Measurements from ENCODE around the gene RAB9A.

RAB9A gene

DNA sequence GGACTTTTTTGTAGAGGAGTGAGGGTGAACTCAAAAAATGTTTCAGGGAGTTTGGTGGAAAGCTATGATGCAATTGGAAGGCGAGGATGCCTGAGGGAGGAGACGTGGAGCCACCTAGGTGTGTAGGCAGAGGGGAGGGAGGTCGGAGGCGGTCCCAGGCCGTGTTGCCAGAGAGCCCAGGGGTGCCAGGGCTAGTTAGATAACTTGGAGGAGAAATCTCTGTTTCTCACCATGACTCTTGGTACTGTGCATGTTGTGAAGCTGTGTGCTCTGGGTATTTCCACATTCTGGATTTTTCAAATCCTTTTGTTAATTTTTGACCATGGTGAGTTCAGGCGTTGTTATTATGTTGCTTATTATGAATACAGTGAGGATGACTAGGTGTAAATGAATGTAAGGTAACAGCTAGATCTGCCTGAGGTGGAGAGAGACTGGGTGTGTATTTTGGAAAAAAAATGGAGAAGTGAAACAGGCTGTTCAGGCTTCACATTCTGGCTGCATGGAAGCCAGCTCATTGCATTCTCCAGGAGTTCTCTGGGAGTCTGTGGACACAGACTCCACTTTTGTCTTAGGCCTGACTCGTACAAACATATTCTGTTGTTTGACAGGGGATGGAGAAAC, 4.5 kb downstream of the RAB9A start:
- Histone ChIP-seq H3K4me1 (ENCODE audit: control insufficient read depth, low read depth, low read length) (peaks cover 39% of the 10 kb centered on the region), H3K27ac (ENCODE audit: low read length) (no peak overlapping the region), H3K27me3 (ENCODE audit: control insufficient read depth, insufficient read depth, low read length) (peaks cover 3% of the 10 kb centered on the region), H3K36me3 (ENCODE audit: control insufficient read depth, low read depth, low read length) (no peaks in the 10 kb centered on the region), H3K9me3 (ENCODE audit: control insufficient read depth, low read depth, low read length) (no peaks in the 10 kb centered on the region), H3K4me3 (ENCODE audit: low read length) (no peak overlapping the region), H3K9ac (ENCODE audit: low read length) (no peak overlapping the region)

DNA sequence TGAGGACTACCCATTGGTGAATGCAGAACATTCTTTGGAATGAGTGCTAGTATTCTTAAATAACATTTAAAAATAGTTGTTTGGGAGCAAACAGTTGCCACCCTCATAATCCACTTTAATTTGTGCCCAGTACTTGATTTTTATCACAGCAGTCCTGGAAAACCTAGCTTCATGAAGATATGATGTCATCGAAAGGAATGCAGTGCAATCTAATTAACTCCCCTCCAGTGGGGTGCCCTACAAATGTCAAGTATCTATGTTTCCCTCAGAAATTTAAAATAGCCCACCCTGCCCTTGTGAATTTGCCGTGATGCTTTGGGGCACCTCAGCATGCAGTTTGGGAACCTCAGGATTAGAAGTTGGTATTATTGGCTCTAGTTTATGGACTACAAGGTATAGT, 5.4 kb downstream of the RAB9A start:
- H3K36me3 ChIP-seq (ENCODE audit: control insufficient read depth, low read depth, low read length) = no peaks in the 10 kb centered on the region
- H3K4me1 ChIP-seq (ENCODE audit: control insufficient read depth, low read depth, low read length) = peaks cover 37% of the 10 kb centered on the region
- H3K27me3 ChIP-seq (ENCODE audit: control insufficient read depth, insufficient read depth, low read length) = no peaks in the 10 kb centered on the region
- no peak overlapping the region for H3K27ac ChIP-seq (ENCODE audit: low read length)
- no peak overlapping the region for H3K9ac ChIP-seq (ENCODE audit: low read length)
- H3K4me3 ChIP-seq (ENCODE audit: low read length) = no peak overlapping the region
- no peaks in the 10 kb centered on the region for H3K9me3 ChIP-seq (ENCODE audit: control insufficient read depth, low read depth, low read length)

DNA sequence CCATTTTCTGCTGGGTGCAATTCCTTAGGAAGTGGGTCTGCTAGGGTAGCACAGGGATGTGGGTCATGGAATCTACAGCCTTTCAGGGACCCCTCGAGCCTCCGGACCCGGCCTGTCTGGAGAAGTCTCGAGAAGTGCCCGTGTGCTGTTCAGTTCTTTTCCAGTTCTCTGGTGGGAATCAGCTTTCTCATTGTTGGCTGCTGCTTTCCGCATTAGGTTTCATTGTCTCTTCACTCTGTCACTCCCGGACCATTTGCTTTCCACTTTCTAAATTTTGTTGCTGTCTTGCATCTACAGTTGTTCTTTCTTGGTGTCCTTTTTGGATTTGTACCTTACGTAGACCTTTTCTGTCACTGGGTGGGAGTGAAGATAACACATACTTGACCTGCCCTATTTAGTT, 6.1 kb downstream of the RAB9A start:
- Histone ChIP-seq H3K9me3 (ENCODE audit: control insufficient read depth, low read depth, low read length) (no peaks in the 10 kb centered on the region), H3K4me3 (ENCODE audit: low read length) (no peak overlapping the region), H3K27me3 (ENCODE audit: control insufficient read depth, insufficient read depth, low read length) (no peaks in the 10 kb centered on the region), H3K4me1 (ENCODE audit: control insufficient read depth, low read depth, low read length) (peaks cover 37% of the 10 kb centered on the region), H3K36me3 (ENCODE audit: control insufficient read depth, low read depth, low read length) (no peaks in the 10 kb centered on the region), H3K9ac (ENCODE audit: low read length) (no peak overlapping the region), H3K27ac (ENCODE audit: low read length) (no peak overlapping the region)

DNA sequence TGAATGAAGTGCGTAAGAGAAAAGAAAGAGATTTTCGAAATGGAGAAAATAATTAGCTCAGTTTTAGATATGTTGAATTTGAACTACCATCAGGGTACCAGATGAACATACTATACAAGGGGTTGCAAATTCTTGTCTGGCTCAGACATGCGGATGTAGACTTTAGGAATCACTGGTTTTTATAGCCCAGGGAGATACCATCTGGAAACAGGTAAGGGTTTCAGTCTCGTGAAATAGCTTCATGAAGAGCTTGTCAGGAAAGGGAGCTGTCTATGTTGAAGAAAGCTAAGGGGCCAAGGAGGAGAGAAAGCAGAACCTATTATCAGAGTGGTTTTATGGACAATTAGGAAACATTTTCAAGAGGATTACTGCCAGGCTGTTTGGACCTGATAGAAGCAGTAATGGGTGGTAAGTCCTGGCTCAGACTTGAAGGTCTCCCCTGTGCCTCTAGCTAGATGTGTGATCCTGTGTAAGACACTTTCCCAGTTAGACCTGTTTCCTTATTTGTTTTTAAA, 6.7 kb downstream of the RAB9A start:
- peaks cover 33% of the 10 kb centered on the region for H3K4me1 ChIP-seq (ENCODE audit: control insufficient read depth, low read depth, low read length)

DNA sequence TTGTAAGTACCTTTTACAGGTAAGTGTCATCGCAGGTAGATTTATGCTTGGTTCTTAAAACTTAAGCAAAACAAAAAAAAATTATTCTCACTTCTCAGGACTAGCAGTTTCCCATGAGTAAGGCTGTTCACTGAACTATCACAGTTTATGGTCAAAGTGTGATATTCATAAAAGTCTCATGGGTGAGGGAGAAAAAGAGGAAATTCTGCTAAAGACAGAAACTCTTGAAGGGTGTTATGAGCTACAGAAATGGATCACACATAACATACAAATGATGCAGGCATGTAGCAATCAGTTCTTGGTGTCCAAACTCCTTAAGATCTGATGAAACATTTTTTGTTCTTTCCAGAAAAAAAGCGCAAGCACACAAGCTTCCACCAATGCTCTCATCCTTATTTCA, 8.5 kb downstream of the RAB9A start:
- H3K27me3 ChIP-seq (ENCODE audit: control insufficient read depth, insufficient read depth, low read length) = no peaks in the 10 kb centered on the region
- no peak overlapping the region for H3K4me3 ChIP-seq (ENCODE audit: low read length)
- H3K9me3 ChIP-seq (ENCODE audit: control insufficient read depth, low read depth, low read length) = no peaks in the 10 kb centered on the region
- peaks cover 35% of the 10 kb centered on the region for H3K4me1 ChIP-seq (ENCODE audit: control insufficient read depth, low read depth, low read length)
- H3K9ac ChIP-seq (ENCODE audit: low read length) = no peak overlapping the region
- no peak overlapping the region for H3K27ac ChIP-seq (ENCODE audit: low read length)
- no peaks in the 10 kb centered on the region for H3K36me3 ChIP-seq (ENCODE audit: control insufficient read depth, low read depth, low read length)

More for the DNA sequence above, 6.7 kb downstream of the RAB9A start:
- Histone ChIP-seq H3K27ac (ENCODE audit: low read length) (no peak overlapping the region), H3K27me3 (ENCODE audit: control insufficient read depth, insufficient read depth, low read length) (no peaks in the 10 kb centered on the region), H3K9ac (ENCODE audit: low read length) (no peak overlapping the region), H3K4me3 (ENCODE audit: low read length) (no peak overlapping the region), H3K9me3 (ENCODE audit: control insufficient read depth, low read depth, low read length) (no peaks in the 10 kb centered on the region), H3K36me3 (ENCODE audit: control insufficient read depth, low read depth, low read length) (no peaks in the 10 kb centered on the region)

DNA sequence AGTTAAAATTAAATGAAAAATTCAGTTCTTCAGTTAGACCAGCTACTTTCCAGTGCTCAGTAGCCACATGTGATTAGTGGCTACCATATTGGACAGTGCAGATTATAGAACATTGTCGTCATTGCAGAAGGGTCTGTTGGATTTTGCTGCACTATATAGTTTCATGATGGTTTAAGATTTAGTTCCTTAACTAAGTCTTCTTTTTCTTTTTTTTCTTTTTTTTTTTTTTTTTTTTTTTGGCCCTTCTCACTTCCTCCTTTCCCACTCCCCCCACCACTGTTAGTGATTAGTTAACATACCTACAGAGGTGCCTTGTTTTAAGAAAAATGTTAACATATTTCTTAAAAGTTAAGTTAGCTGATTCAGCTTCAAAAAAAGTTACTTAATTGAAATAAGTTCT, 9.0 kb downstream of the RAB9A start:
- Histone ChIP-seq H3K27ac (ENCODE audit: low read length) (no peak overlapping the region), H3K27me3 (ENCODE audit: control insufficient read depth, insufficient read depth, low read length) (no peaks in the 10 kb centered on the region), H3K4me3 (ENCODE audit: low read length) (no peak overlapping the region), H3K9me3 (ENCODE audit: control insufficient read depth, low read depth, low read length) (no peaks in the 10 kb centered on the region), H3K9ac (ENCODE audit: low read length) (no peak overlapping the region), H3K4me1 (ENCODE audit: control insufficient read depth, low read depth, low read length) (peaks cover 30% of the 10 kb centered on the region), H3K36me3 (ENCODE audit: control insufficient read depth, low read depth, low read length) (no peaks in the 10 kb centered on the region)

DNA sequence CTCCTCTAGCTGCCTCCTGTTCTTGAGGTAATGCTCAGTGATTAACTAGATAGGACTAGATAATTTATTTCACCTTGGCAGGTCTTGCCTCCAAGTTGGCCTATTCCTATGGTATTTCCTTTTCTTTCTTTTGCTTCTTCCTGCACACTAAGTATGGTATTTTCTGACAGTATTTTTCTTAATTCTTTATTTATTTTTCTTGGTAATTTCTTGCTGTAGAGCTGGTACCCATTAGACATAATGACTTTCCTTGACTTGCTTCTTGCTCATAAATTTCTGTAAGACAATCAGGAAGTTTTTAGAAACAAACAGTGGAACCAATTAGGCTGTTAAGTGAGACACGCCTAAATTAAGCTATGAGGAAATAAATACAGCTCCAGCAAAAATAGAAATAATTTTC, 9.5 kb downstream of the RAB9A start:
- H3K9me3 ChIP-seq (ENCODE audit: control insufficient read depth, low read depth, low read length) = no peaks in the 10 kb centered on the region
- H3K9ac ChIP-seq (ENCODE audit: low read length) = no peak overlapping the region
- H3K36me3 ChIP-seq (ENCODE audit: control insufficient read depth, low read depth, low read length) = no peaks in the 10 kb centered on the region
- no peaks in the 10 kb centered on the region for H3K27me3 ChIP-seq (ENCODE audit: control insufficient read depth, insufficient read depth, low read length)
- no peak overlapping the region for H3K4me3 ChIP-seq (ENCODE audit: low read length)
- H3K27ac ChIP-seq (ENCODE audit: low read length) = no peak overlapping the region
- H3K4me1 ChIP-seq (ENCODE audit: control insufficient read depth, low read depth, low read length) = peaks cover 25% of the 10 kb centered on the region

DNA sequence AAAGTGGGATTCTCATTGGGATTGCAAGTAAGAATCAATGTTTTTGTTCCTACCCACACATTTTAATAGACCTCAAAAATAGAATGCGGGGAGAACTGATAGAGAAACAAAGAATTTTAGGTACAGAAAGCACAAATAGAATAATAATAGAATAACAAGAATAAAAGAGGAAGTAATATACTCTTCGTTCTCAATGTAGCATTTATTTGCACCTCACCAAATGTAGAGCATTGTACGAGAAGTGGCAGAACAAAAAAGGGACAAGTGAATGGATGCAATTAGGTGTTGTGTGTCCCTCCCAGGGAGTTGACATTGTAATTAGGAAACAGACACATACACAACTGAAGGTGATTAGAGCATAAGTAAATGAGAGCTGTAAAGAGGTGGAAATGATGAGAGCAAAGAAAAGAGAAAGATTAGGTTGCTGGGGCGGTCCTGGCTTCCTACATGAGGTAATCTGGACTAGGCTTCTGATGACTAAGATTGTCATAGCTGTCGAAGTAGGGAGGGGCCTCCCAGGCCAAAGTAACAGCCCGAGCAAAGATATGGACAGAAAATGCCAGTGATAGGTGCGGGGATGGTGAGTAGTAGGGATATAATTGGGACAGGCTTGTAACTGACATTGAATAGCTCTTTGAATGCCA, 10.4 kb downstream of the RAB9A start:
- Histone ChIP-seq H3K4me3 (ENCODE audit: low read length) (no peak overlapping the region), H3K4me1 (ENCODE audit: control insufficient read depth, low read depth, low read length) (peaks cover 17% of the 10 kb centered on the region)

DNA sequence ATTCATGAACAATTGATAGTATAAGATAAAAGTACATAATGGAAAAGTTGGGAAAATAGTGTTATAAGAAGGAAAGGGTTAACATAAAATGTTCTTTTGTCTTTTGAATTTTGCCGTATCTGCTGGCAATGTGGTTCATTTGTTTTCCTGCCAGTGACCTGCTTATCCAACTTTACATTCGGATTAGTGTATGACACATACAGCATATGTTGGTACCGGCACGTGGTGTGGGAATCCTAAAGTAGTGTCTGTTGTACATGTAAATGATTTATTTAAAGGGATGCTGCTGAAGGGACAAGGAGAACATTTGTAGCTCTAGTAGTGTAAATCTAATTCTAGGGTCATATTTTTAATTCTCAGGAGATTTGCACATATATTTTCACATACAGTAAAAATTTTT, 11.5 kb downstream of the RAB9A start:
- no peaks in the 10 kb centered on the region for H3K27me3 ChIP-seq (ENCODE audit: control insufficient read depth, insufficient read depth, low read length)

More for the DNA sequence above, 10.4 kb downstream of the RAB9A start:
- no peaks in the 10 kb centered on the region for H3K27me3 ChIP-seq (ENCODE audit: control insufficient read depth, insufficient read depth, low read length)
- no peaks in the 10 kb centered on the region for H3K9me3 ChIP-seq (ENCODE audit: control insufficient read depth, low read depth, low read length)
- H3K9ac ChIP-seq (ENCODE audit: low read length) = no peak overlapping the region
- H3K36me3 ChIP-seq (ENCODE audit: control insufficient read depth, low read depth, low read length) = no peaks in the 10 kb centered on the region
- H3K27ac ChIP-seq (ENCODE audit: low read length) = no peak overlapping the region

DNA sequence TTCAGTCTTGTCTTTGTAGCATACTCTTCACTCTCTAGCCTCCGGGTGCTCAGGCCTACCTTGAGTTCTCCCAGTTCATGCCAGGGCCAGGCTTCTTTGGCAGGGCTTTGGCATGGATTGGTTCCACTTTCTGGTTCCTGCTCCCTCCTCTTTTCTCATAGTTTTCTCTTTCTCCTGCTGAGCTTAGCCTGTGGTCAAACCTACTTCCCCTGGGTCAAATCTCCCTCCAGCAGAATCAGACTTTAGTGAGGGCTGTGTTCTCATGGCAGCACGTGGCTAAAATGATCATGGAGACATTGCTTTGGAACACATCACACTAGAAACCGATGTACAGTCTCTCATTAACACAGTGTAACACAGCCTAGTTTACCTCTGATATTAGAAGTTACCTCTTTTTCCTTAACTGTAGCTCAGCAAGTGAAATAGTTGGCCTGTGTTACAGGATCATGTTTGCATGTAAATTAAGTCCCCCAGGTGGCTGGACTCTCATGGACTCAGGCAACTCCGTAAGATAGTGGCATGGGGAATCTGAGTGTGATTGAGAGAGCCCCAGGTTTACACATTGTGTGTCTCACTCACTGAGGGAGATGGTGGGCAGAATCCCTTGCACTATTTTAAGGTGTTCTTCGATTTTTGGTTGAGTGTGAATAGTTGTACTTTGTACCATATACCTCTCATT, 13.3 kb downstream of the RAB9A start:
- Histone ChIP-seq H3K4me3 (ENCODE audit: low read length) (no peak overlapping the region), H3K27me3 (ENCODE audit: control insufficient read depth, insufficient read depth, low read length) (no peaks in the 10 kb centered on the region), H3K27ac (ENCODE audit: low read length) (no peak overlapping the region), H3K9ac (ENCODE audit: low read length) (no peak overlapping the region), H3K36me3 (ENCODE audit: control insufficient read depth, low read depth, low read length) (peaks cover 8% of the 10 kb centered on the region), H3K9me3 (ENCODE audit: control insufficient read depth, low read depth, low read length) (no peaks in the 10 kb centered on the region), H3K4me1 (ENCODE audit: control insufficient read depth, low read depth, low read length) (peaks cover 9% of the 10 kb centered on the region)

More for the DNA sequence above, 11.5 kb downstream of the RAB9A start:
- Histone ChIP-seq H3K36me3 (ENCODE audit: control insufficient read depth, low read depth, low read length) (peaks cover 2% of the 10 kb centered on the region), H3K4me3 (ENCODE audit: low read length) (no peak overlapping the region), H3K9me3 (ENCODE audit: control insufficient read depth, low read depth, low read length) (no peaks in the 10 kb centered on the region), H3K4me1 (ENCODE audit: control insufficient read depth, low read depth, low read length) (peaks cover 9% of the 10 kb centered on the region), H3K9ac (ENCODE audit: low read length) (no peak overlapping the region), H3K27ac (ENCODE audit: low read length) (no peak overlapping the region)

DNA sequence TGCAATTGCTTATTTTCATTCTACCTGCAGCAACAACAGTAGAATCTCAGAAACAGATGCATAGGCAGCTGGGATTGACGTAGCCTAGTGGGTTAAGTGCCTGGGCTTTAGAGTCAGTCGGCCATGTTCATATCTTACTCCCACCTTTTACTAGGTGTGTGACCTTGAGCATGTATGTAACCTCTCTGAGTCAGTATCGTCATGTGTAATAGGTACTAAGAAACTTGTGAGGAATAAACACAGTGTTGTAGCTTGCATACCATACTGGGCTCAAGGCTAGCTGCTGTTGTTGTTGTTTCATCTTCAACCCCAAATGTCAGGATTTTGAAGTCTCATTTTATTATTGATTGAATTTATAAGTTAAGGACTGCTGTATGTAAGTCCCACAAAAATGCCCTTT, 14.2 kb downstream of the RAB9A start:
- no peak overlapping the region for H3K4me3 ChIP-seq (ENCODE audit: low read length)
- H3K9me3 ChIP-seq (ENCODE audit: control insufficient read depth, low read depth, low read length) = no peaks in the 10 kb centered on the region
- H3K36me3 ChIP-seq (ENCODE audit: control insufficient read depth, low read depth, low read length) = peaks cover 8% of the 10 kb centered on the region
- peaks cover 9% of the 10 kb centered on the region for H3K4me1 ChIP-seq (ENCODE audit: control insufficient read depth, low read depth, low read length)
- H3K27ac ChIP-seq (ENCODE audit: low read length) = no peak overlapping the region
- no peak overlapping the region for H3K9ac ChIP-seq (ENCODE audit: low read length)
- H3K27me3 ChIP-seq (ENCODE audit: control insufficient read depth, insufficient read depth, low read length) = no peaks in the 10 kb centered on the region
